Stimulated activated CD4-positive, alpha-beta T cell treated with anti-CD3 and anti-CD28 coated beads, Interleukin-2, amount 100 ng/mL, for 48 hours (primary cell): ENCODE data around the gene CIBAR2.

Experiments
- DNase-seq, 2 donors: peaks; one replicate each; pipeline ENCODE4 v3.0.0-alpha.2; 2020

Gene CIBAR2

GRCh38 chr16:85112364-85112763 lies at the start of gene CIBAR2:
CIBAR2 (minus strand) TSS chr16:85112472; CDS start chr16:85112352, 120 bp downstream.
- no peak for DNase-seq

- DNase-seq: no peak
Measured at GRCh38 chr16:85159179-85159980, 47.1 kb upstream of the CIBAR2 start.

GRCh38 chr16:85158743-85159178 lies 46.5 kb upstream of the CIBAR2 start:
- no peak for DNase-seq

- DNase-seq: peak in 1 of 2 donors; percentile 23
Measured at GRCh38 chr16:85157813-85158742, 45.8 kb upstream of the CIBAR2 start.

GRCh38 chr16:85157372-85157771 lies 45.1 kb upstream of the CIBAR2 start:
- no peak for DNase-seq

GRCh38 chr16:85156869-85157268 lies 44.6 kb upstream of the CIBAR2 start:
- no peak for DNase-seq

- DNase-seq: no peak
Measured at GRCh38 chr16:85156440-85156839, 44.2 kb upstream of the CIBAR2 start.

GRCh38 chr16:85153656-85154091 lies 41.4 kb upstream of the CIBAR2 start:
- no peak for DNase-seq

- DNase-seq: no peak
Measured at GRCh38 chr16:85153046-85153445, 40.8 kb upstream of the CIBAR2 start.

GRCh38 chr16:85152414-85153030 lies 40.2 kb upstream of the CIBAR2 start:
- no peak for DNase-seq

- DNase-seq: no peak
Measured at GRCh38 chr16:85151603-85152413, 39.5 kb upstream of the CIBAR2 start.

GRCh38 chr16:85151079-85151602 lies 38.9 kb upstream of the CIBAR2 start:
- no peak for DNase-seq

GRCh38 chr16:85150331-85150940 lies 38.2 kb upstream of the CIBAR2 start:
- no peak for DNase-seq

- no peak for DNase-seq
Measured at GRCh38 chr16:85149776-85150175, 37.5 kb upstream of the CIBAR2 start.

- DNase-seq: no peak
Measured at GRCh38 chr16:85148931-85149330, 36.7 kb upstream of the CIBAR2 start.

- DNase-seq: no peak
Measured at GRCh38 chr16:85146922-85147651, 34.8 kb upstream of the CIBAR2 start.

GRCh38 chr16:85146532-85146797 lies 34.2 kb upstream of the CIBAR2 start:
- no peak for DNase-seq

- no peak for DNase-seq
Measured at GRCh38 chr16:85145734-85146531, 33.7 kb upstream of the CIBAR2 start.

GRCh38 chr16:85145188-85145587 lies 32.9 kb upstream of the CIBAR2 start:
- no peak for DNase-seq
